Transverse colon (tissue), 4 donors: Measurements from ENCODE around the gene COL4A6. TPM values are rescaled to one million over a fixed set of nuclear protein-coding genes. Genes with fewer than 3 reads are reported as not detected.

Source experiments
- DNase-seq: peaks from one replicate; pipeline ENCODE4 v3.0.0-alpha.2; 2019
- H3K27ac ChIP-seq, 4 donors: fragments of 200-600 bp; sonication (generic); 2 replicates each; pipeline ENCODE4 v1.5.1; 2016 to 2018; ENCODE audit warnings: inconsistent platforms in 4 of 4
- H3K27me3 ChIP-seq: fragments of 200-600 bp; sonication (generic); 2 replicates; pipeline ENCODE4 v1.5.1; 2017; ENCODE audit warnings: inconsistent platforms
- H3K36me3 ChIP-seq, 4 donors: fragments of 200-600 bp; sonication (generic); 2 replicates each; pipeline ENCODE4 v1.5.1; 2017 to 2019; ENCODE audit warnings: inconsistent platforms in 4 of 4
- H3K4me1 ChIP-seq, 4 donors: fragments of 200-600 bp; sonication (generic); 2 replicates each; pipeline ENCODE4 v1.5.1; 2017 to 2020; ENCODE audit warnings: inconsistent platforms in 4 of 4
- H3K4me3 ChIP-seq, 4 donors: fragments of 200-600 bp; sonication (generic); 1 replicate in 1 of 4; 2 replicates in 3 of 4; pipeline versions ENCODE4 v1.5.1 to v1.6.1; 2017 to 2019; ENCODE audit warnings: inconsistent platforms in 4 of 4
- H3K9me3 ChIP-seq, 2 donors: fragments of 200-600 bp; sonication (generic); 2 replicates each; pipeline ENCODE4 v1.5.1; 2017 to 2019; ENCODE audit warnings: inconsistent platforms in 2 of 2
- EP300 ChIP-seq: sonication (generic); formaldehyde crosslinking; IDR thresholded peaks from one replicate; pipeline ENCODE4 v1.6.1; 2017; ENCODE audit warnings: antibody characterized with exemption, low read depth
- POLR2A ChIP-seq: fragments of 450-650 bp; IDR thresholded peaks from one replicate; pipeline ENCODE4 v1.6.1; 2016; ENCODE audit warnings: antibody characterized with exemption, mild to moderate bottlenecking, moderate library complexity
- POLR2AphosphoS5 ChIP-seq, 3 donors: sonication (generic); formaldehyde crosslinking; IDR thresholded peaks; one replicate each; pipeline ENCODE4 v1.6.1; 2016; ENCODE audit warnings: antibody characterized with exemption in 3 of 3
- WGBS, 2 donors: methylation state at CpG; one replicate each; pipeline ENCODE4 v1.1.5; 2018; ENCODE audit warnings: low coverage in 1 of 2; 5-methylcytosine and 5-hydroxymethylcytosine counted together
- in situ Hi-C, 4 donors: fragments of 200-750 bp; cut with MboI; loops; one replicate each; pipeline versions ENCODE4 v1.15.0 to v1.15.1; 2017; ENCODE audit warnings: low sequenced_read_pairs in 3 of 4, low pct_ligation_motif_present in 1 of 4, low pct_unique_long_range_greater_than_20kb in 1 of 4
- intact Hi-C: fragments of 100-400 bp; cut with DNase I; formaldehyde crosslinking; loops from one replicate; pipeline ENCODE4 v1.15.1; 2023; ENCODE audit warnings: low total_unique reads
- total RNA-seq, 4 donors: library from RNA; depleted of rRNA; stranded (reverse); fragments of >200 nt; gene quantifications; one replicate each; pipeline ENCODE4 v1.1.0, GENCODE V29; 2016
- TF ChIP-seq, protein P1 (sequence below), 5 experiments: fragments of 200-600 bp in 3 of 5; fragments of 450-650 bp in 2 of 5; sonication (generic) in 3 of 5; IDR thresholded peaks; 1 replicate in 2 of 5; 2 replicates in 3 of 5; pipeline ENCODE4 v1.5.1; 2016 to 2017; ENCODE audit warnings: antibody characterized with exemption in 5 of 5, inconsistent platforms in 3 of 5, mild to moderate bottlenecking in 2 of 5, moderate library complexity in 1 of 5

The COL4A6 gene
- total RNA-seq, 4 donors from 2014 or later, result 0.32 to 0.75 (median 0.57) TPM

DNA sequence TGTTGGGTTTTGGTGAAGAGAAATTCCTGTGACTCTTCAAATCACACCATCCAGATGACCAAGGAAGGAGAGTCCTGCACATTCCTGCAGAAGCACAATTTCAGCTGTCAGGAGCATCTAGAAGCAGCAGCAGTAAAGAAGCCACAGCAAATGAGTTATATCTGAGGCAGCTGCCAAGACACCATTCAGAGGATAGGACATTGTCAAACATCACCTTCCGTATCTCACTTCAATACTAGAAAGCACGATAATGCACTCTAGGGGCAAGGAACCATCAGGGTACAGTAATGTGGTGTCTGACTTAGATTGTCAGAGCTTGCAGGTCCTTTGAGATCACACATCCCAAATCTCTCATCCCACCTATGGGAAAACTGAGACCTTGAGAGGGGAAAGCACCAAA lies 134.5 kb downstream of the COL4A6 start:
- no peak overlapping the region for H3K27ac ChIP-seq
- no peaks in the 10 kb centered on the region for H3K36me3 ChIP-seq
- no peak overlapping the region for H3K4me3 ChIP-seq
- no peaks in the 10 kb centered on the region for H3K4me1 ChIP-seq
- TF ChIP-seq POLR2AphosphoS5 (IDR thresholded peaks at IDR 0.05), result no peak
- TF ChIP-seq EP300, result no peak
- TF ChIP-seq, protein P1, sequence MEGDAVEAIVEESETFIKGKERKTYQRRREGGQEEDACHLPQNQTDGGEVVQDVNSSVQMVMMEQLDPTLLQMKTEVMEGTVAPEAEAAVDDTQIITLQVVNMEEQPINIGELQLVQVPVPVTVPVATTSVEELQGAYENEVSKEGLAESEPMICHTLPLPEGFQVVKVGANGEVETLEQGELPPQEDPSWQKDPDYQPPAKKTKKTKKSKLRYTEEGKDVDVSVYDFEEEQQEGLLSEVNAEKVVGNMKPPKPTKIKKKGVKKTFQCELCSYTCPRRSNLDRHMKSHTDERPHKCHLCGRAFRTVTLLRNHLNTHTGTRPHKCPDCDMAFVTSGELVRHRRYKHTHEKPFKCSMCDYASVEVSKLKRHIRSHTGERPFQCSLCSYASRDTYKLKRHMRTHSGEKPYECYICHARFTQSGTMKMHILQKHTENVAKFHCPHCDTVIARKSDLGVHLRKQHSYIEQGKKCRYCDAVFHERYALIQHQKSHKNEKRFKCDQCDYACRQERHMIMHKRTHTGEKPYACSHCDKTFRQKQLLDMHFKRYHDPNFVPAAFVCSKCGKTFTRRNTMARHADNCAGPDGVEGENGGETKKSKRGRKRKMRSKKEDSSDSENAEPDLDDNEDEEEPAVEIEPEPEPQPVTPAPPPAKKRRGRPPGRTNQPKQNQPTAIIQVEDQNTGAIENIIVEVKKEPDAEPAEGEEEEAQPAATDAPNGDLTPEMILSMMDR (IDR thresholded peaks at IDR 0.05), result no peak
- TF ChIP-seq POLR2A, result no peak
- in situ Hi-C loops, result no loop called here
- no peaks in the 10 kb centered on the region for H3K9me3 ChIP-seq
- DNase-seq, result no peak
- H3K27me3 ChIP-seq, result no peaks in the 10 kb centered on the region
- intact Hi-C loops, result no loop called here
- WGBS, 2 donors, result 71% methylated on average over 2 of the region's 2 CpGs; no CpG with 5 or more reads in 1 of the 2 donors

DNA sequence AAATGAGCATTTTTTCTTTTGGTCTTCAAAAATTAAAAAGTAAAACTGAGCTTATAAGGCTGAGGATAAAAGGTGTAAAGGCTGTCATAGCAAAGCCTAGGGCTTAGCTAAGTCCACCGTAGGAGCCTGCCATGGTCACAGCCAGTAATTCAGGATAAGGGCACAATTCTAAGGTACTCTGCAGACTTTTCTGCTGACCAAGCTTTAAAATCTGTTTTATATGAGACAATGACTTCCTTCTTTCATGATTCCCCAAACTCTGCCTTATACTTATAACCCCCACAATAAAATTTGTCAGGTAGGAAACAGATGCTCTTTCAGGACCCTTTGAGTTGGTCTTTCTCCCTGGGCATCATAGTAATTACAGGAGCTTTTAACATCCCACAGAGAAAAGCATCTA lies 138.5 kb downstream of the COL4A6 start:
- 82% methylated on average over 1 of the region's 1 CpG; no CpG with 5 or more reads in 1 of the 2 donors for WGBS, 2 donors
- TF ChIP-seq EP300, result no peak
- TF ChIP-seq, protein P1 (IDR thresholded peaks at IDR 0.05), result no peak
- Histone ChIP-seq H3K9me3 (no peaks in the 10 kb centered on the region), H3K4me1 (no peaks in the 10 kb centered on the region), H3K4me3 (no peak overlapping the region), H3K36me3 (no peaks in the 10 kb centered on the region), H3K27ac (no peak overlapping the region), H3K27me3 (no peaks in the 10 kb centered on the region)
- DNase-seq, result no peak
- in situ Hi-C loops, result no loop called here
- intact Hi-C loops, result no loop called here

DNA sequence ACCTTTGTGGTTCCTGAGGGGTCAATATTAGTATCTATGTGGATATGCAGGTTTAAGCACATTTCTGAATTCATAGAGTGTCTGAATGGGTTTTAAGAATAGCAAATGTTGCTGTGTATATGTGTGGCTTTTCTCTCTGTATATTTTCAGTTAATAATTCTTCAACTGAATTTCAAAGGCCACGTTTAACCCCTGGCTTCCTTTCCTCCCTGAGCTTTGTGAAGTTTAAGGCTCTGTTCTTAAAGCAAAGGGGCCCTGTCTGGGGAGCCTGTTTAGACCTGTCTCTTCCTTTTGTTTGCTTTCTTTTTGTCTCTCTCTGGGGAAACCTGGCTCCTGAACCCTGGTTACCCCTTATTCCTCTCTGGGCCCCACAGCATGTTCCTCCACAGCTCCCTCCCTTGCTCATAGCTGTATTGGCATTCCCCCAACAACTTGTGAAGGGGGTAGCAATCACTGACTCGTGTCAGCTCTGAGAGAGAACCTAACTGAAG lies 139.1 kb downstream of the COL4A6 start:
- no peak overlapping the region for H3K27ac ChIP-seq
- TF ChIP-seq EP300 (no peak), POLR2AphosphoS5 (IDR thresholded peaks at IDR 0.05) (no peak), POLR2A (no peak)
- TF ChIP-seq, protein P1 (IDR thresholded peaks at IDR 0.05), result no peak
- no peaks in the 10 kb centered on the region for H3K4me1 ChIP-seq
- H3K9me3 ChIP-seq, result no peaks in the 10 kb centered on the region
- WGBS, 2 donors, result 5 to 17% methylated on average over 1 to 2 of the region's 2 CpGs
- H3K36me3 ChIP-seq, result no peaks in the 10 kb centered on the region
- no peak overlapping the region for H3K4me3 ChIP-seq
- intact Hi-C loops, result no loop called here
- DNase-seq, result no peak
- in situ Hi-C loops, result no loop called here
- no peaks in the 10 kb centered on the region for H3K27me3 ChIP-seq

GRCh38 chrX:108298165-108298602 lies 140.0 kb downstream of the COL4A6 start:
- WGBS, 2 donors, result 89% methylated on average over 18 of the region's 18 CpGs; no CpG with 5 or more reads in 1 of the 2 donors

More at GRCh38 chrX:108298165-108298602, 140.0 kb downstream of the COL4A6 start:
- TF ChIP-seq, protein P1 (IDR thresholded peaks at IDR 0.05), result no peak
- Histone ChIP-seq H3K4me1 (no peaks in the 10 kb centered on the region), H3K4me3 (no peak overlapping the region), H3K36me3 (no peaks in the 10 kb centered on the region), H3K27me3 (no peaks in the 10 kb centered on the region), H3K9me3 (no peaks in the 10 kb centered on the region), H3K27ac (no peak overlapping the region)
- intact Hi-C loops (no loop called here), in situ Hi-C loops (no loop called here)
- DNase-seq, result no peak
